Neural progenitor cell (in vitro differentiated cells): ENCODE results near the gene EDN1. TPM values are rescaled to one million over a fixed set of nuclear protein-coding genes. Genes with fewer than 3 reads are reported as not detected.

Experiments used
- DNase-seq: peaks from one replicate; pipeline ENCODE4 v3.0.0-alpha.2; 2016; ENCODE audit warnings: low spot score
- H2AFZ ChIP-seq: fragments of 200-600 bp; sonication (generic); replicated peaks from 2 replicates; pipeline ENCODE4 v1.6.1; 2016; ENCODE audit warnings: antibody characterized with exemption
- H3F3A ChIP-seq: fragments of 200-600 bp; sonication (generic); 2 replicates; pipeline ENCODE4 v1.6.1; 2016; ENCODE audit warnings: antibody characterized with exemption, low read depth
- H3K27ac ChIP-seq: fragments of 200-600 bp; sonication (generic); 2 replicates; pipeline ENCODE4 v1.5.1; 2016; ENCODE audit warnings: mild to moderate bottlenecking
- H3K27me3 ChIP-seq: fragments of 200-600 bp; sonication (generic); 2 replicates; pipeline ENCODE4 v1.6.1; 2016; ENCODE audit warnings: mild to moderate bottlenecking, moderate library complexity
- H3K36me3 ChIP-seq: fragments of 200-600 bp; sonication (generic); 2 replicates; pipeline ENCODE4 v1.5.1; 2016
- H3K4me1 ChIP-seq: fragments of 200-600 bp; sonication (generic); 2 replicates; pipeline ENCODE4 v1.6.1; 2016; ENCODE audit warnings: mixed run types
- H3K4me2 ChIP-seq: fragments of 200-600 bp; sonication (generic); 2 replicates; pipeline ENCODE4 v1.6.1; 2016
- H3K4me3 ChIP-seq: fragments of 200-600 bp; sonication (generic); 2 replicates; pipeline ENCODE4 v1.5.1; 2016
- H3K79me2 ChIP-seq: fragments of 200-600 bp; sonication (generic); 2 replicates; pipeline ENCODE4 v1.6.1; 2016; ENCODE audit warnings: low read depth
- H3K9ac ChIP-seq: fragments of 200-600 bp; sonication (generic); 2 replicates; pipeline ENCODE4 v1.6.1; 2016
- H3K9me3 ChIP-seq: fragments of 200-600 bp; sonication (generic); 2 replicates; pipeline ENCODE4 v1.5.1; 2016; ENCODE audit warnings: low read depth
- H4K20me1 ChIP-seq: fragments of 200-600 bp; sonication (generic); 2 replicates; pipeline ENCODE4 v1.6.1; 2016; ENCODE audit warnings: low read depth
- H3K27ac Mint-ChIP-seq: 3 replicates; pipeline ENCODE4 v1.8.0; 2021; ENCODE audit warnings: mixed read lengths
- H3K27me3 Mint-ChIP-seq: 2 replicates; pipeline ENCODE4 v1.8.0; 2022; ENCODE audit warnings: low read depth, mild to moderate bottlenecking, inconsistent platforms, moderate library complexity, mixed read lengths; ENCODE audit not compliant: insufficient read depth
- H3K36me3 Mint-ChIP-seq: 3 replicates; pipeline ENCODE4 v1.8.0; 2021; ENCODE audit warnings: mixed read lengths
- H3K4me1 Mint-ChIP-seq: 3 replicates; pipeline ENCODE4 v1.8.0; 2021; ENCODE audit warnings: mixed read lengths
- H3K4me3 Mint-ChIP-seq: 3 replicates; pipeline ENCODE4 v1.8.0; 2021; ENCODE audit warnings: mild to moderate bottlenecking, moderate library complexity, mixed read lengths
- H3K9me3 Mint-ChIP-seq: 3 replicates; pipeline ENCODE4 v1.8.0; 2020; ENCODE audit warnings: mixed read lengths
- CTCF ChIP-seq: fragments of 200-600 bp; sonication (generic); IDR thresholded peaks from 2 replicates; pipeline ENCODE4 v1.5.1; 2017; ENCODE audit warnings: antibody characterized with exemption, mild to moderate bottlenecking
- EZH2 ChIP-seq: fragments of 200-600 bp; sonication (generic); IDR thresholded peaks from 2 replicates; pipeline ENCODE4 v1.6.1; 2017; ENCODE audit warnings: antibody characterized with exemption, mild to moderate bottlenecking, moderate library complexity
- EZH2phosphoT487 ChIP-seq: fragments of 200-600 bp; sonication (generic); IDR thresholded peaks from 2 replicates; pipeline ENCODE4 v1.6.1; 2017; ENCODE audit warnings: antibody characterized with exemption
- total RNA-seq: library from RNA; depleted of rRNA; stranded (reverse); fragments of >200 nt; gene quantifications from 2 replicates; pipeline ENCODE4 v1.2.3, GENCODE V29; 2015; ENCODE audit warnings: low replicate concordance

EDN1 gene
- total RNA-seq, 1 donor from 2014 or later, result 2.9 TPM

GRCh38 chr6:12261502-12261901 is 28.7 kb upstream of the EDN1 start:
- no peaks in the 10 kb centered on the region for H3K36me3 ChIP-seq
- Mint-ChIP-seq H3K27me3 (no peaks in the 10 kb centered on the region), H3K27ac (no peak overlapping the region), H3K36me3 (no peaks in the 10 kb centered on the region), H3K9me3 (no peaks in the 10 kb centered on the region), H3K4me1 (no peaks in the 10 kb centered on the region), H3K4me3 (no peak overlapping the region)
- no peak overlapping the region for H3K4me2 ChIP-seq
- H3K9ac ChIP-seq, result no peak overlapping the region
- no peaks in the 10 kb centered on the region for H3K9me3 ChIP-seq
- no peaks in the 10 kb centered on the region for H4K20me1 ChIP-seq
- H3F3A ChIP-seq, result no peaks in the 10 kb centered on the region
- H2AFZ ChIP-seq, result no peak overlapping the region
- H3K4me3 ChIP-seq, result no peak overlapping the region
- no peak for TF ChIP-seq EZH2
- no peak for TF ChIP-seq EZH2phosphoT487
- TF ChIP-seq CTCF, result no peak
- no peaks in the 10 kb centered on the region for H3K27me3 ChIP-seq
- H3K4me1 ChIP-seq, result no peaks in the 10 kb centered on the region
- no peak for DNase-seq
- no peaks in the 10 kb centered on the region for H3K79me2 ChIP-seq
- H3K27ac ChIP-seq, result no peak overlapping the region

DNA sequence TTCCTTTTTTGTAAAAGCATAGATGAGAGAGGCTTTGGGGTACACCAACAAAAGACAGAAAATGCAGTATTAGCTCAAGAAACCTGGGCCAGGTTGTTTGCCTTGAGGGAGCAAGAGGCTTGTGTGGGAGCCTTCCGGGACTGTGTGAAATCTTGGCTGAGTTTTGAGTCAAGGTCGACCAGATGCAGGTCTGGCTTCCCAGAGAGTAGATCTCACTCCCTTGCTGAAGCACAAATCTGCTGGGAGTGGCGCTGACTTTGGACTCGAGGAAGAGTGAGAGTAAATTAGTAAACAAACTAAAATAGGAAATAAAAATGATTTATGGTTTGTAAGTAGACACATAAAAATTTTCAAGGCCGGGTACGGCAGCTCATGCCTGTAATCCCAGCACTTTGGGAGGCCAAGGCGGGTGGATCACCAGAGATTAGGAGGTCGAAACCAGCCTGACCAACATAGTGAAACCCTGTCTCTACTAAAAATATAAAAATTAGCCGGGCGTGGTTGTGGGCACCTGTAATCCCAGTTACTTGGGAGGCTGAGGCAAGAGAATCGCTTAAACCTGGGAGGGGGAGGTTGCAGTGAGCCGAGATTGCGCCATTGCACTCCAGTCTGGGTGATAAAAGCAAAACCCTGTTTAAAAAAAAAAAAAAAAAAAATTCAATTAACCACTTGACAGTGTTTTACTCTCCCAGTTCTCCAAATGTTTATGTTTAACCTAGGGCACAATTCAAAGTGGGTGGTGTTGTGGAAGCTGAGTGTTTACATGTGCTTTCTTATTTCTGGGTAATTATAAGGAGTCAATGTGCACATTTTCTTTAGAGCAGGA is 27.7 kb upstream of the EDN1 start:
- no peak for DNase-seq
- H3K9me3 Mint-ChIP-seq, result no peaks in the 10 kb centered on the region

DNA sequence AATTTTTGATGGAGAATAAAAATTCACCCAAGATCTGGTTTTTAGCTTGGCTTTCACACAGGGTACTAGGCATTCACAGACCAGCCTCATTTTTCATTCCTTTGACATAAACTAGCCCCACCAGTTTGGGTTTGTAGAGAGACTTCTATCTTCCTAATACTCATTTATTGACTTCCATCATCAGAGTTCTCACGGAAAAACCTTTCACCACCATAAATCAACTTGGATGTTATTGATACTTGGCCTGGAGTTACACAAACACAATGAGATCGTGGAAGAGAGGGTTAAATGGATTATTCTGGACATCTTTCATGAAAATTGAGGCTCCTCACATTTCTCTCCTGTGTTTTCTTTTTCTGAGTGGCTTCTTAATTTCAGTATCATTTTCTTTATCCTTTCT is 26.8 kb upstream of the EDN1 start:
- H3K9me3 ChIP-seq, result no peaks in the 10 kb centered on the region
- H3K27me3 ChIP-seq, result no peaks in the 10 kb centered on the region
- H3K27ac ChIP-seq, result no peak overlapping the region
- H3F3A ChIP-seq, result no peaks in the 10 kb centered on the region
- H2AFZ ChIP-seq, result no peak overlapping the region
- Mint-ChIP-seq H3K27me3 (no peaks in the 10 kb centered on the region), H3K36me3 (no peaks in the 10 kb centered on the region), H3K27ac (no peak overlapping the region), H3K9me3 (no peaks in the 10 kb centered on the region), H3K4me1 (no peaks in the 10 kb centered on the region), H3K4me3 (no peak overlapping the region)
- H3K4me3 ChIP-seq, result no peak overlapping the region
- H3K79me2 ChIP-seq, result no peaks in the 10 kb centered on the region
- no peak for DNase-seq
- TF ChIP-seq EZH2 (no peak), CTCF (no peak), EZH2phosphoT487 (no peak)
- H3K36me3 ChIP-seq, result no peaks in the 10 kb centered on the region
- no peak overlapping the region for H3K9ac ChIP-seq
- no peaks in the 10 kb centered on the region for H4K20me1 ChIP-seq
- no peak overlapping the region for H3K4me2 ChIP-seq
- H3K4me1 ChIP-seq, result no peaks in the 10 kb centered on the region

More for the DNA sequence above, 27.7 kb upstream of the EDN1 start:
- Histone ChIP-seq H3K4me2 (no peak overlapping the region), H3K4me3 (no peak overlapping the region), H3K4me1 (no peaks in the 10 kb centered on the region), H3F3A (no peaks in the 10 kb centered on the region), H3K27me3 (no peaks in the 10 kb centered on the region), H2AFZ (no peak overlapping the region), H3K79me2 (no peaks in the 10 kb centered on the region), H4K20me1 (no peaks in the 10 kb centered on the region), H3K9me3 (no peaks in the 10 kb centered on the region), H3K36me3 (no peaks in the 10 kb centered on the region), H3K9ac (no peak overlapping the region), H3K27ac (no peak overlapping the region)
- TF ChIP-seq EZH2, result no peak
- TF ChIP-seq CTCF, result no peak
- no peak for TF ChIP-seq EZH2phosphoT487
- Mint-ChIP-seq H3K36me3 (no peaks in the 10 kb centered on the region), H3K27ac (no peak overlapping the region), H3K4me3 (no peak overlapping the region), H3K4me1 (no peaks in the 10 kb centered on the region), H3K27me3 (no peaks in the 10 kb centered on the region)
